ENCODE data around the gene RALBP1. TPM values are rescaled to one million over a fixed set of nuclear protein-coding genes. Genes with fewer than 3 reads are reported as not detected.

The RALBP1 gene
- total RNA-seq, 1 donor: 77.2 TPM

GRCh38 chr18:9488538-9488937, 13.2 kb downstream of the RALBP1 start:
- DNase-seq (ENCODE audit: low read depth): no peak
- H3K4me3 ChIP-seq (ENCODE audit: low read depth, low read length): no peak overlapping the region
- TF ChIP-seq CTCF (IDR thresholded peaks at IDR 0.05; ENCODE audit: insufficient read depth, low read length): no peak

DNA sequence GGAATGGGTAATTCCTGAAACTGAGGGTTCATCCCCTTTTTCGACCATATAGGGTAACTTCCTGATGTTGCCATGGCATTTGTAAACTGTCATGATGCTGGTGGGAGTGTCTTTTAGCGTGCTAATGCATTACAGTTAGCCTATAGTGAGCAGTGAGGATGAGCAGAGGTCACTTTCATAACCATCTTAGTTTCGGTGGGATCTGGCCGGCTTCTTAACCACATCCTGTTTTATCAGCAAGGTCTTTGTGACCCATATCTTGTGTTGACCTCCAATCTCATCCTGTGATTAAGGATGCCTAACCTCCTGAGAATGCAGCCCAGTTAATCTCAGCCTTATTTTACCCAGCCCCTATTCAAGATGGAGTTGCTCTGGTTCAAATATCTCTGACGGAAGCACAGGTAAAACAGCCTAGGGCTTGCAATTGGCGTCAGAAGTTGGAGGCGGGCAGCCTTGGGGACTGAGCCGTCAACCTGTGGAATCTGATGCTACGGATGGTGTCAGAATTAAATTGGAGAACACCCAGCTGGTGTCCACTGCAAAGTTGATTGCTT, 19.5 kb downstream of the RALBP1 start:
- DNase-seq (ENCODE audit: low read depth): no peak
- no peak for TF ChIP-seq CTCF (IDR thresholded peaks at IDR 0.05; ENCODE audit: insufficient read depth, low read length)
- no peak overlapping the region for H3K4me3 ChIP-seq (ENCODE audit: low read depth, low read length)

- DNase-seq (ENCODE audit: low read depth): no peak
- H3K4me3 ChIP-seq (ENCODE audit: low read depth, low read length): no peak overlapping the region
- no peak for TF ChIP-seq CTCF (IDR thresholded peaks at IDR 0.05; ENCODE audit: insufficient read depth, low read length)
Measured at GRCh38 chr18:9495465-9495864, 20.2 kb downstream of the RALBP1 start.

- no peak overlapping the region for H3K4me3 ChIP-seq (ENCODE audit: low read depth, low read length)
- no peak for DNase-seq (ENCODE audit: low read depth)
- no peak for TF ChIP-seq CTCF (IDR thresholded peaks at IDR 0.05; ENCODE audit: insufficient read depth, low read length)
Measured at GRCh38 chr18:9495916-9496705, 20.8 kb downstream of the RALBP1 start.

DNA sequence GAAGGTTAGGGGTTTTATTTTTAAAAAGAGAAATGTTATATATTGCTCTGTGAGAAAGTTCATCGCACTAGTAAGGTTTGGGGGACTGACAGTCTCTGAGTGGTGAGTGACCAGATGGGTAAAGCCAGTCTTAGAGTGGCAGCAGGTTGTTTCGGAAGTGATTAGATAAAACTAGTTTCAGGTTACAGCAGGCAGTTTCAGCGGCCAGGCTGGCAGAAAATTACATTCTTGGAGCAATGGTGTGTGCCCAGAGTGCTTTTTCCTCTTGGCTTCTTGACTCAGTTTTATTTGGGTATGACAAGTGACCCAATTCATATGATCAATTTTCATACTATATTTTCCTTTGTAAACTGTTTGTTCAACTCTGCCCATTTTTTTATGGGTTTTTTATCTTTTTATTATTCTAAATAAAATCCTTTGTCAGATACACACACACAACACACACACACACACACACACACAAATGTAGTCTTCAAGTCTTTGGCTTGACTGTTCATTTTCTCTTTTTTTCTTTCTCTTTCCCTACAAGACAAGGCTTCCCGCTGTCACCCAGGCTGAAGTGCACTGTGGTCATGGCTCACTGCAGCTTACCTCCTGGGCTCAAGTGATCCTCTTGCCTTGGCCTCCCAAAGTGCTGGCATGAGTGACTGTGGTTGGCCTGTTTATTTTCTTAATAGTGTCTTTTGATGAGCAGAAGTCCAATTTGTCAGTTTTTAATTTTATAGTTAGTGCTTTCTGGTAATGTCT, 30.9 kb downstream of the RALBP1 start:
- no peak overlapping the region for H3K4me3 ChIP-seq (ENCODE audit: low read depth, low read length)
- TF ChIP-seq CTCF (IDR thresholded peaks at IDR 0.05; ENCODE audit: insufficient read depth, low read length): no peak
- peak; percentile 39 for DNase-seq (ENCODE audit: low read depth)

GRCh38 chr18:9507565-9508088, 32.3 kb downstream of the RALBP1 start:
- DNase-seq (ENCODE audit: low read depth): no peak
- no peak overlapping the region for H3K4me3 ChIP-seq (ENCODE audit: low read depth, low read length)
- no peak for TF ChIP-seq CTCF (IDR thresholded peaks at IDR 0.05; ENCODE audit: insufficient read depth, low read length)

All from fibroblast of the aortic adventitia (primary cell).